ENCODE data around the gene WDR86. TPM values are rescaled to one million over a fixed set of nuclear protein-coding genes. Genes with fewer than 3 reads are reported as not detected.

Gene WDR86
- total RNA-seq, 4 donors from 2014 or later, result 5.4 to 11.8 (median 9.6) TPM

DNA sequence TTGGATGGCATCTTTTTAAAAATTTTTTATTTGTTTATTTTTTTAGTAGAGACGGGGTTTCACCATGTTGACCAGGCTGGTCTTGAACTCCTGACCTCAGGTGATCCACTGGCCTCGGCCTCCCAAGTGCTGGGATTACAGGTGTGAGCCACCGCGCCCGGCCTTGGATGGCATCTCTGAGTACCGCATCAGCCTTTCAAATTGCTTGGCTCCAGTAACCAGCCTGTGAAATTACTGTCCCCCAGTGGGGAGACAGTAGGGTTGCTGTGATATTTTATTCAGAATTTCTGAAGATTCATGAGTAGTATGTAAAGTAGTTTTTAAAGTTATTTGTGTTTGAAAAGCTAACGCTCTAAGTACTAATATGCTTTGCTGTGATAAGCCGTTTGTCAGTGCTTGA lies 67.0 kb downstream of the WDR86 start:
- peaks cover 4 to 34% (median 28%) of the 10 kb centered on the region in 4 donors for H3K36me3 ChIP-seq
- peak; percentile 64 for DNase-seq (ENCODE audit: extremely low spot score)
- 68% methylated on average over 8 of the region's 8 CpGs for WGBS
- TF ChIP-seq POLR2AphosphoS5 (IDR thresholded peaks at IDR 0.05) (no peak), EP300 (IDR thresholded peaks at IDR 0.05) (no peak), POLR2A (IDR thresholded peaks at IDR 0.05; ENCODE audit: low read depth) (no peak)
- TF ChIP-seq, protein P1, sequence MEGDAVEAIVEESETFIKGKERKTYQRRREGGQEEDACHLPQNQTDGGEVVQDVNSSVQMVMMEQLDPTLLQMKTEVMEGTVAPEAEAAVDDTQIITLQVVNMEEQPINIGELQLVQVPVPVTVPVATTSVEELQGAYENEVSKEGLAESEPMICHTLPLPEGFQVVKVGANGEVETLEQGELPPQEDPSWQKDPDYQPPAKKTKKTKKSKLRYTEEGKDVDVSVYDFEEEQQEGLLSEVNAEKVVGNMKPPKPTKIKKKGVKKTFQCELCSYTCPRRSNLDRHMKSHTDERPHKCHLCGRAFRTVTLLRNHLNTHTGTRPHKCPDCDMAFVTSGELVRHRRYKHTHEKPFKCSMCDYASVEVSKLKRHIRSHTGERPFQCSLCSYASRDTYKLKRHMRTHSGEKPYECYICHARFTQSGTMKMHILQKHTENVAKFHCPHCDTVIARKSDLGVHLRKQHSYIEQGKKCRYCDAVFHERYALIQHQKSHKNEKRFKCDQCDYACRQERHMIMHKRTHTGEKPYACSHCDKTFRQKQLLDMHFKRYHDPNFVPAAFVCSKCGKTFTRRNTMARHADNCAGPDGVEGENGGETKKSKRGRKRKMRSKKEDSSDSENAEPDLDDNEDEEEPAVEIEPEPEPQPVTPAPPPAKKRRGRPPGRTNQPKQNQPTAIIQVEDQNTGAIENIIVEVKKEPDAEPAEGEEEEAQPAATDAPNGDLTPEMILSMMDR (IDR thresholded peaks at IDR 0.05), result no peak
- no peak overlapping the region for H3K27ac ChIP-seq (replicated peaks in 1 of 4)
- H3K4me1 ChIP-seq, result peaks cover 18 to 39% (median 26%) of the 10 kb centered on the region in 4 donors
- no peaks in the 10 kb centered on the region for H3K27me3 ChIP-seq
- intact Hi-C loops (cut with DNase I), result no loop called here
- no peaks in the 10 kb centered on the region for H3K9me3 ChIP-seq
- H3K4me3 ChIP-seq, result peak overlapping the region; percentile 89 to 93 (median 91)

DNA sequence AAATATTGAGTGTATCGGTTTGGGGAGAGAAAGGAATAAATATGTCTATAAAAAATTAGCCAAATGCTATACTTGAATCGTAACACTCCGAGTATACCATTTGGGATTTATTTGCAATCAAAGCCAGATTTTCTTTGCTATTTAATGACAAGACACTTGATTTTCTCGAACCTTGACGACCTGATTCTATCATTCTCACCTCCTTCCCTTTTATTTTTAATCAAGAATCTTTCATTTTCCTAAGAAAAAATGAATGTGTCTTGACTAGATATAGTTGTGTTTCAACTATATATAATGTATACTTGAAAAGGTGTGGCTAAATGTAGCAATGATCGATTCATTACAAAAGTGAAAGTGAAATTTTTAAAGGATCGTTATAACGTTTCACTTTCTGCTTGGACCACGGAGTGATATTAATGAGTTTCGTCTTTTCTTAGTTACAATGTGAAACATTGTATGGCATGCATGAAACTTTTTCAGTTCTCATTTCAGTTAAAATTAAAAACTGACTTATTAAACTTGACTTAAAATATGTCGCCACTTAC lies 67.7 kb downstream of the WDR86 start:
- TF ChIP-seq POLR2AphosphoS5 (IDR thresholded peaks at IDR 0.05) (no peak), EP300 (IDR thresholded peaks at IDR 0.05) (no peak), POLR2A (IDR thresholded peaks at IDR 0.05; ENCODE audit: low read depth) (no peak)
- TF ChIP-seq, protein P1 (IDR thresholded peaks at IDR 0.05), result no peak
- H3K9me3 ChIP-seq, result no peaks in the 10 kb centered on the region
- H3K4me1 ChIP-seq, result peaks cover 18 to 39% (median 26%) of the 10 kb centered on the region in 4 donors
- peaks cover 0 to 27% (median 23%) of the 10 kb centered on the region in 4 donors for H3K36me3 ChIP-seq
- no peaks in the 10 kb centered on the region for H3K27me3 ChIP-seq
- no peak for DNase-seq (ENCODE audit: extremely low spot score)
- peak overlapping the region; percentile 82 to 88 (median 84) for H3K27ac ChIP-seq (replicated peaks in 1 of 4)
- intact Hi-C loops (cut with DNase I), result no loop called here
- H3K4me3 ChIP-seq, result peak overlapping the region; percentile 89 to 93 (median 91)
- WGBS, result 3% methylated on average over 11 of the region's 11 CpGs

DNA sequence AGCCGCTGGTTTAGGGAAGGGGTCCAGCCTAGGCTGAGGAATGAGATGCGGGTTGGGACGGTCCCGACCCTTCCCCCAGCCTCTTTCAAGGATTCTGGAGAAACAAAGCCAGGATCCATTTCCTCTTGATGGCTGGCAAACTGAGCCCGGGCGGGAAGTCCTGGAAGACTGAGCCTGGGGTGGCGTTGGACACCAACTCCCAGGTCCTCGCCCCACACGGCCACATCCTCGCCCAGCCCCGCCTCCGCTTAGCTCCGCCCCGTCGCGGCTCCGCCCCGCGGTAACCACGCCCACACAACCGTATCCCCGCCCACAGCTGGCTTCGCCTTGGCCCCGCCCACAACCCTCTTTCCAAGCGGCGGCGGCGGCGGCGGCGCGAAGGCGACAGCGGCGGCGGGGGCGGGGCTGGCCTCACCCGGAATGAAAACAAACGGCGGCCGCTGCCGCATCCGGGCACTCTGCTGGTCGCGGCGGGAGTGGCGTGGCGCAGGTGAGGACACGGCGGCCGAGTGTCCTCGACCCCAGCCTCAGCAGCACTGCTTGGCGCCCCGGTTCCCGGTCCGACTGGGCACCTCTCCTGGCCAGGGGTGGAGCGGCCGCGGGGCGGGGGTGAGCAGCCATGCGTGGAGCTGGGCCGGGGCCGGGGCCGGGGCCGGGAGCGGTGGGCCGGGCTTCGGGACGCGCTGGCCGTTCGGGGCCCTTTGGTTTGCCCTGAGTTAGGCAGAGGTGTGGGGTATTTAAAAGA lies 68.3 kb downstream of the WDR86 start, which contains the start of gene NUB1:
Gene NUB1 (plus strand): TSS at position 456 of the 745 bp plus-strand sequence. CDS start 3,538 bp downstream, outside the sequence.
- Histone ChIP-seq H3K36me3 (peaks cover 0 to 21% (median 18%) of the 10 kb centered on the region in 4 donors), H3K4me1 (peaks cover 18 to 38% (median 26%) of the 10 kb centered on the region in 4 donors), H3K4me3 (peak within 1 kb of the TSS; percentile 89 to 93 (median 91)), H3K27ac (replicated peaks in 1 of 4) (peak within 1 kb of the TSS; percentile 82 to 88 (median 84)), H3K27me3 (no peaks in the 10 kb centered on the region), H3K9me3 (no peaks in the 10 kb centered on the region)
- intact Hi-C loops (cut with DNase I), result no loop called here
- under 1% methylated on average over 34 of the region's 72 CpGs for WGBS
- DNase-seq (ENCODE audit: extremely low spot score), result peak; percentile 97
- TF ChIP-seq EP300 (IDR thresholded peaks at IDR 0.05), result no peak
- peak; percentile 91 to 95 for TF ChIP-seq POLR2AphosphoS5 (IDR thresholded peaks at IDR 0.05)
- TF ChIP-seq, protein P1 (IDR thresholded peaks at IDR 0.05), result peak in 1 of 3 experiments; percentile 28
- TF ChIP-seq POLR2A (IDR thresholded peaks at IDR 0.05; ENCODE audit: low read depth), result peak; percentile 37

DNA sequence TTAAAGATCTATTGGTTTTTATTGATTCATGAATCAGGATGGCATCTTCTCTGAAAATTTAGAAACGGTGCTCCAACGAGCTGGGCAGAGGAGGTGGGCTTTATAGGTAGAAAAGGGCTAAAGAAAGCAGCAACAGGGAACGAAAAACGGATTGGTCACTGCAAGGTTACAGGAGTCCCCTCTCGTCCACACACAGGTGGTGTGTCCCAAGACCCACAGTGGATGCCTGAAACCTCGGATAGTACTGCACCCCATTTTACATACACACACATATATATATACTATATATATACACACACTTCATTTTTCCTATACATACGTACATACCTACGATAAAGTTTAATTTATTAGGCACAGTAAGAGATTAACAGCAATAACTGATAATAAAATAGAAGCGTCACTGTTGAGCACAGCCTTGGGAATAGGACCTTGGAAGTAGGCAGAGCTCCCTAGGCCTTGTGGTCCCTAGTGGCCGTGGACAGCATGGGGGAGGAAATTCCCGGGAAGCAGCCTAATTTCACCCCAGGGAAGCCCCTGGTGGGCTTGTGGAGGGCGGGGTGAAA lies 69.0 kb downstream of the WDR86 start:
- Histone ChIP-seq H3K27ac (replicated peaks in 1 of 4) (peak overlapping the region; percentile 82 to 88 (median 84)), H3K9me3 (no peaks in the 10 kb centered on the region), H3K4me3 (peak overlapping the region; percentile 89 to 93 (median 91)), H3K36me3 (peaks cover 0 to 14% (median 11%) of the 10 kb centered on the region in 4 donors), H3K27me3 (no peaks in the 10 kb centered on the region), H3K4me1 (peaks cover 18 to 31% (median 22%) of the 10 kb centered on the region in 4 donors)
- intact Hi-C loops (cut with DNase I), result no loop called here
- DNase-seq (ENCODE audit: extremely low spot score), result peak; percentile 50
- 56% methylated on average over 11 of the region's 12 CpGs for WGBS
- TF ChIP-seq POLR2A (IDR thresholded peaks at IDR 0.05; ENCODE audit: low read depth), result no peak
- no peak for TF ChIP-seq POLR2AphosphoS5 (IDR thresholded peaks at IDR 0.05)
- TF ChIP-seq, protein P1 (IDR thresholded peaks at IDR 0.05), result no peak
- TF ChIP-seq EP300 (IDR thresholded peaks at IDR 0.05), result no peak

Measured in esophagus muscularis mucosa (tissue), 4 donors.